GF-D8 (cell line): ENCODE results near the gene CD300E.
"Not testable (repeated sequence)": the region's sequence is repeated elsewhere in the genome, so short reads cannot be mapped to it uniquely, and the experiment has no call there.

Experiments used
- DNase-seq: peaks from one replicate; lab custom pipeline; 2025; lab: John Stamatoyannopoulos, UW

CD300E gene

DNA sequence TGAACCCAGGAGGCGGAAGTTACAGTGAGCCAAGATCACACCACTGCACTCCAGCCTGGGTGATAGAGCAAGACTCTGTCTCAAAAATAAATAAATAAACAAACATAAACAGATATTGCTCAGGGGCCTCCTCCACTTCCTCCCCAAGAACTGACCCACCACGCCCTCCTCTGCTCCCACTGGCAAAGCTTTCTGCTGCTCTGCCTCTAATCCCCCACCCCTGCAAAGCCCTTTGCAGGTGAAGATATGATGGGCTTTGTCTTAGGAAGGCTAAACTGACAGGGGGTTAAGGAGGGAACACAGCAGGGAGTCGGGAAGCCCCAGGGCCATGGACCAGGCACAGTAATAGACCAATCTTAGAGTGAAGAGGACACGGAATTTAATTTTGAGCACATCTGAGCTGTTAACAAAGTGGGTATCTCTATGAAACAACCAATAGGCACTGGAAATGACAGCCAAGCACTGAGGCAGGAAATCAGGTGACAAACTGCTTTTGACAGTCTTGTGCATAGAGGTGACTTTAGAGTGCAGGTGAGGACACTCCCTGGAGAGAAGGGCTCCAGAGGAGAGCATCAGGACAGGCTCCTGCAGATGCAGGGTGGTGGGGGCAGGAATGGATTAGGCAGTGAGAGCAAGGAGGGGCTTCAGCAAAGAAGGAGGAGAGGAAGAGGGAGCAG is 25.1 kb downstream of the CD300E start:
- no peak for DNase-seq

GRCh38 chr17:74597069-74597790 is 26.3 kb downstream of the CD300E start:
- DNase-seq = no peak

DNA sequence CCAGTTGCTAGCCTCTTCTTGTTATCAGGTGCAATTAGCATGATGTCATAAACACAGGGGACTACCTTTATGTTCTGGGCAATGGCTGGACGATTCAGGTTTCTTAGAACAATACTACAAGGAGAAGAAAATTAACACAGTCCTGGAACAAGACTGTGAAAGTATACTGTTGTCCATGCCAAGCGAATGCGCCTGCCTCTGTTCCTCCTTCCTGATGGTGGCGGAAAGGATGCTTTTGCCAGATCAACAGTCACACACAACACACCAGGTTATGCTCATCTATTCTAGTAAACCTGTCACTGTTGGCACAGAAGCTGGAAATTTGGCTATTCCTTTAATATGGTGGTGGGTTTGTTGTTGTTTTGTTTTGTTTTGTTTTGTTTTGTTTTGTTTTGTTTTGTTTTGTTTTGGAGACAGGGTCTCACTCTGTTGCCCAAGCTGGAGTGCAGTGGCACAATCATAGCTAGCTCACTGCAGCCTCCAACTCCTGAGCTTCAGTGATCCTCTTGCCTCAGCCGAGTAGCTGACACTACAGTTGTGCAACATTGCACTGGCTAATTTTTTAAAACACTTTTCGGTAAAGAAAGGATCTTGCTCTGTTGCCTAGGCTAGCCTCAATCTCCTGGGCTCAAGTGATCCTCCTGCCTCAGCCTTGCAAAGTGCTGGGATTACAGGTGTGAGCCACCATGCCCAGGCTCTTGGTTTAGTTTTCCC is 28.3 kb downstream of the CD300E start:
- DNase-seq = no peak

- no peak for DNase-seq
These were observed 31.2 kb downstream of the CD300E start, which contains the start of gene CD300LD for GRCh38 chr17:74592087-74592990. TSS of gene CD300LD (minus strand) at chr17:74592283. CDS start at chr17:74592202, 81 bp downstream.

DNA sequence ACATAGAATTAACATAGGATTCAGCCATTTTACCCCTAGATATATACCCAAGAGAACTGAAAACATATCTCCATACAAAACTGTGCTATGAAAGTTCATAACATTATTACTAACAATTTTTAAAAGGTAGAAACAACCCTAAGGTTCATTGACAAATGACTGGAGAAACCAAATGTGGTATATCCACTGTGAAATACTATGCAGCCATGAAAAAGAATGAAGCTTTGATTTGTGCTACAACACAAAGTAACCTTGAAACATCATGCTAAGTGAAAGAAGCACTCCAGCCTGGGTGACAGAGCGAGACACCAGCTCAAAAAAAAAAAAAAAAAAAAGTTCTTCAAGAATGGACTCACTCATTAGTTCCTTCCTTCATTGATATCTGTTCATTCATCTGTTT is 32.0 kb downstream of the CD300E start:
- no peak for DNase-seq

GRCh38 chr17:74585711-74586110 is 37.8 kb downstream of the CD300E start:
- no peak for DNase-seq

- no peak for DNase-seq
These were observed 39.1 kb downstream of the CD300E start for GRCh38 chr17:74584292-74585060.

DNA sequence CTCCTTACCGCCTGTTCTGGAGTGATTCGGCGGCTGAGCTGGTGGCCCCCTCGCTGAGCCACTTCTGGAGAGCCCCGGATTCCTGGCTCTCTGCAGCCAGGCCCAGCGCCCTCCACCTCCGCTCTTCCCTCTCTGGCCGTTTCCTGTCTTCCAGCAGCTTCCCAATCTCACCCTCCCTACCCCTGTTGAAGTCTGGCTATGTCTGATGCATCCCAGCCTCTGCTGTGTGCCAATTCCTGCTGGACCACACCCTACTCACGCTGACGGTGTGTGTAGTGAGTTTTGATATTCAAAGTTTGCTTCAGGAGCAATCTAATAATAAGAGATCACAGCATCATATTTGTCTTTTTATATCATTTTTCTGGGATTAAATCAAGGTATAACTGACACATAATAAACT is 40.9 kb downstream of the CD300E start:
- no peak for DNase-seq

GRCh38 chr17:74579900-74580299 is 43.6 kb downstream of the CD300E start:
- DNase-seq = no peak

- DNase-seq = no peak
These were observed 44.6 kb downstream of the CD300E start for GRCh38 chr17:74578979-74579378.

GRCh38 chr17:74574489-74575142 is 48.9 kb downstream of the CD300E start:
- DNase-seq = no peak

GRCh38 chr17:74573635-74574034 is 49.9 kb downstream of the CD300E start:
- not testable (repeated sequence) for DNase-seq

DNA sequence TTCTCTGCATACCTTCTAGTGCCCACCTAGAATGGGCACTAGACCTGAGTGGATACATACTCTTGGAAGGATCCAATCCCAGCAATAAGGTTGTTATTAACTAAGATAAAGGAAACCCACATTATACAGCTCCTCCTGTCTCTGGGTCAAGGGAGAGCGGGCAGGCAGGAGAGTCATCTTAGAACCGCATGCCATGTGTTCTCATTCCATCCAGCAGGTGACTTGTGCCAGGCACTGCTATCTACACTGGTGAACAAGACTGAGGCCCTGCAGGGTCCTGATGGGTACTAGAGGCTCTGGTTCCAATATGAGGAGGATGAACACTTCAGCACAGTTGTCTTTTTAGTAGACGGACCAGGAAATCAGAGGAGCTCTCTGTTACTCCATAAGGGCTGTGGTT is 50.4 kb downstream of the CD300E start:
- no peak for DNase-seq

DNA sequence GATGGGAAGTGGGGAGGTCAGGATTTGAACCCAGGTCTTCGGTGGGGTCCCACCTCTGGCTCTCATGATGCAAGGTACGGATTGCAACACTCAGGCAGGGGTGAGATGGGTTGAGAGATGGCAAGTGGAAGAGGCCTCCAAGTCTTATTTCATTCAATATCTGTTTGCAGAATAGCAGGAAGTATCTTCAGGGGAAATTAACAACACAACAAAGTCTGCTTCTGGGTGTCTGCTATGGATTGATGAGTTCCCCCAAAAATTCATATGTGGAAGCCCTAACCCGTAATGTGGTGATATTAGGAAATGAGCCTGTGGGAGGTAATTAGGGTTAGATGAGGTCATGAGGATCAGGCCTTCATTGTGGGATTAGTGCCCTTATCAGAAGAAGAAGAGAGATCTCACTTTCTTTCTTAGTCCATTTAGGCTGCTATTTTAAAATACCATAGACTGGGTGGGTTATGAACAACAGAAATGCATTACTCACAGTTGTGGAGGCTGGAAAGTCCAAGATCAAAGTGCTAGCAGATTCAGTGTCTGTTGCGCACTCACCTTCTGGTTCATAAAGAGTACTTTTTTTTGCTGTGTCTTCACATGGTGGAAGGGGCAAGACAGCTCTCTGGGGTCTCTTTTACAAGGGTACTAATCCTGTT is 51.8 kb downstream of the CD300E start:
- DNase-seq = no peak

- DNase-seq = peak; percentile 36
These were observed 54.2 kb downstream of the CD300E start for GRCh38 chr17:74569020-74570003.

GRCh38 chr17:74568106-74568873 is 55.2 kb downstream of the CD300E start:
- no peak for DNase-seq

- DNase-seq = no peak
These were observed 56.1 kb downstream of the CD300E start, which contains the start of gene CD300H for GRCh38 chr17:74567397-74567796. TSS of gene CD300H (minus strand) at chr17:74567509.
